Natural killer cell (primary cell): ENCODE data around the gene ZNF699. TPM values are rescaled to one million over a fixed set of nuclear protein-coding genes. Genes with fewer than 3 reads are reported as not detected.
A peak's percentile ranks its signal among the peaks of the same experiment; 100 is the strongest.
"Not testable (repeated sequence)": the region's sequence is repeated elsewhere in the genome, so short reads cannot be mapped to it uniquely, and the experiment has no call there.

Experiments used
- ATAC-seq, 3 donors: fragments of 150-1000 bp in 2 of 3; fragments of 200-7000 bp in 1 of 3; cut with Tn5 transposase; 1 replicate in 1 of 3; 2 replicates in 2 of 3; pipeline ENCODE4 v1.10.0; 2021; ENCODE audit warnings: mild to moderate bottlenecking in 2 of 3, moderate library complexity in 2 of 3
- DNase-seq, 2 donors: peaks; one replicate each; pipeline versions ENCODE4 v3.0.0 to v3.0.0-alpha.2; 2013 to 2021; ENCODE audit warnings: mixed read lengths in 1 of 2
- H3K27ac ChIP-seq: one replicate; pipeline ENCODE4 v1.5.1; 2013; ENCODE audit warnings: mild to moderate bottlenecking, low read length
- H3K27me3 ChIP-seq: one replicate; pipeline ENCODE4 v1.6.1; 2013; ENCODE audit warnings: low read length; ENCODE audit not compliant: control insufficient read depth, insufficient read depth
- H3K36me3 ChIP-seq: one replicate; pipeline ENCODE4 v1.6.1; 2013; ENCODE audit warnings: low read length; ENCODE audit not compliant: control insufficient read depth, insufficient read depth
- H3K4me1 ChIP-seq: one replicate; pipeline ENCODE4 v1.6.1; 2013; ENCODE audit warnings: low read length; ENCODE audit not compliant: control insufficient read depth, insufficient read depth
- H3K4me3 ChIP-seq: one replicate; pipeline ENCODE4 v1.5.1; 2013; ENCODE audit warnings: low read length
- H3K9me3 ChIP-seq: one replicate; pipeline ENCODE4 v1.6.1; 2013; ENCODE audit warnings: low read length; ENCODE audit not compliant: control insufficient read depth, insufficient read depth
- H3K27ac Mint-ChIP-seq, 2 donors: one replicate each; pipeline ENCODE4 v1.8.0; 2022; ENCODE audit warnings: mild to moderate bottlenecking in 2 of 2, mixed read lengths in 2 of 2, moderate library complexity in 1 of 2
- H3K27me3 Mint-ChIP-seq, 2 donors: one replicate each; pipeline ENCODE4 v1.8.0; 2022; ENCODE audit warnings: low read depth in 2 of 2, mixed read lengths in 2 of 2
- H3K36me3 Mint-ChIP-seq: one replicate; pipeline ENCODE4 v1.8.0; 2022; ENCODE audit warnings: mixed read lengths
- H3K4me1 Mint-ChIP-seq, 2 donors: one replicate each; pipeline ENCODE4 v1.8.0; 2022; ENCODE audit warnings: mixed read lengths in 2 of 2
- H3K4me3 Mint-ChIP-seq: one replicate; pipeline ENCODE4 v1.8.0; 2022; ENCODE audit warnings: mild to moderate bottlenecking, moderate library complexity, mixed read lengths
- H3K9me3 Mint-ChIP-seq, 2 donors: one replicate each; pipeline ENCODE4 v1.8.0; 2022; ENCODE audit warnings: mixed read lengths in 2 of 2
- WGBS: methylation state at CpG from one replicate; pipeline ENCODE4 v1.1.7; 2013; ENCODE audit warnings: missing lambda C conversion rate; ENCODE audit not compliant: insufficient coverage; 5-methylcytosine and 5-hydroxymethylcytosine counted together
- intact Hi-C: fragments of 100-400 bp; cut with micrococcal nuclease; formaldehyde crosslinking; loops from one replicate; pipeline ENCODE4 v1.14.2; 2022
- total RNA-seq, 4 donors: library from RNA; stranded (reverse); fragments of 120-200 nt in 1 of 4; gene quantifications; one replicate each; pipeline versions ENCODE4 v1.2.3 to v1.2.4, GENCODE V29; 2013 to 2022
- TF ChIP-seq, protein P1 (sequence below): fragments of 200-600 bp; IDR thresholded peaks from one replicate; pipeline ENCODE4 v1.8.0; 2022; ENCODE audit warnings: antibody characterized with exemption

ZNF699 gene
- total RNA-seq, 3 donors from 2014 or later (not counting 1 experiment from before 2014, with no cell fraction given) = 13.4 to 15.3 (median 15.2) TPM

DNA sequence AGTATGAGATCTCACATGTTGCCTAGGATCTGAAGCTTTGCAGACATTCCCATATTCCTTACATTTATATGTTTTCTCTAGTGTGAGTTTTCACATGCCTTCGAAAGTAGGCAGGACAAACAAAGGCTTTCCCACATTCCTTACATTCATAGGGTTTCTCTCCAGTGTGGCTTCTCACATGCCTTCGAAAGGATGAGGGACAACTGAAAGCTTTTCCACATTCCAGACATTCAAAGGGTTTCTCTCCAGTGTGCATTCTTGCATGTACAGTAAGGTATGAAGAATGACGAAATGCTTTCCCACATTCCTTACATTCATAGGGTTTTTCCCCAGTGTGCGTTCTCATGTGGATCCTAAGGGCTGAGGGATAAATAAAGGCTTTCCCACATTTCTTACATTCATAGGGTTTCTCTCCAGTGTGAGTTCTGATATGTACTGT, 14.2 kb downstream of the ZNF699 start:
- Histone ChIP-seq H3K27ac (no peak overlapping the region), H3K9me3 (peaks cover 59% of the 10 kb centered on the region), H3K36me3 (peaks cover 46% of the 10 kb centered on the region), H3K27me3 (no peaks in the 10 kb centered on the region), H3K4me1 (no peaks in the 10 kb centered on the region), H3K4me3 (no peak overlapping the region)
- Mint-ChIP-seq H3K9me3 (peaks cover 11 to 30% of the 10 kb centered on the region in 2 donors), H3K4me1 (peaks cover 0 to 5% of the 10 kb centered on the region in 2 donors), H3K27ac (no peak overlapping the region), H3K4me3 (no peak overlapping the region), H3K36me3 (peaks cover 79% of the 10 kb centered on the region), H3K27me3 (no peaks in the 10 kb centered on the region)
- ATAC-seq = no peak
- intact Hi-C loops = no loop called here
- 100% methylated on average over 2 of the region's 4 CpGs for WGBS
- TF ChIP-seq, protein P1, sequence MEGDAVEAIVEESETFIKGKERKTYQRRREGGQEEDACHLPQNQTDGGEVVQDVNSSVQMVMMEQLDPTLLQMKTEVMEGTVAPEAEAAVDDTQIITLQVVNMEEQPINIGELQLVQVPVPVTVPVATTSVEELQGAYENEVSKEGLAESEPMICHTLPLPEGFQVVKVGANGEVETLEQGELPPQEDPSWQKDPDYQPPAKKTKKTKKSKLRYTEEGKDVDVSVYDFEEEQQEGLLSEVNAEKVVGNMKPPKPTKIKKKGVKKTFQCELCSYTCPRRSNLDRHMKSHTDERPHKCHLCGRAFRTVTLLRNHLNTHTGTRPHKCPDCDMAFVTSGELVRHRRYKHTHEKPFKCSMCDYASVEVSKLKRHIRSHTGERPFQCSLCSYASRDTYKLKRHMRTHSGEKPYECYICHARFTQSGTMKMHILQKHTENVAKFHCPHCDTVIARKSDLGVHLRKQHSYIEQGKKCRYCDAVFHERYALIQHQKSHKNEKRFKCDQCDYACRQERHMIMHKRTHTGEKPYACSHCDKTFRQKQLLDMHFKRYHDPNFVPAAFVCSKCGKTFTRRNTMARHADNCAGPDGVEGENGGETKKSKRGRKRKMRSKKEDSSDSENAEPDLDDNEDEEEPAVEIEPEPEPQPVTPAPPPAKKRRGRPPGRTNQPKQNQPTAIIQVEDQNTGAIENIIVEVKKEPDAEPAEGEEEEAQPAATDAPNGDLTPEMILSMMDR = no peak
- no peak for DNase-seq

DNA sequence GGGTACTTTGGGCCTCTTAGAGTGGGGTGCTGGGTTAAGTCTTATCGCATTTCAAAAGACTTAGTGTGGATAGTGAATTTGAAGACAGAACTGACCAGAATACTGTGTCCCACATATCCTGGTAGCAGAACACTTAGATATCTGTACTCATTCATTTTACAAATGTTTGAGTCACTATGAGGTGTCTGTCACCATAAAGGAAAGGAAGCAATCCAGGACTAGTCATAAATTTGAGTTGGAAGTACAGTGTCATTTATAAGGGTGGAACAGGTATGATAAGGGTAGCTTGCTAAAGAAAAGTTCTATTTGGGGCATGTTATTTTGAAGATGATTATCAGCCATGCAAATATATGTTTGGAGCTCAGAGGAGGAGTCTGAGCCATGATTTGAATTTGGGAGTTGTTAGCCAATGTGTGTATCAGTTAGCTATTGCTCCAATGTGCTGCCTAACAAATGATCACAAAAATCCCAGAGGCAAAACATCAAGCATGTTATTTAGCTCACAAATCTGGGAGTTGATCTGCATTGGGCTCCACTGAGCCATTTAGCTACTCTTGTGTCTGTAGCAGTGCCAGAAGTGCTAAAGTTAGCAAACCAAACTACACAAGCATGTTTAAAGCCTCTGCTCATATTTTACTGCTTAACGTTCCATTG, 20.3 kb downstream of the ZNF699 start:
- Mint-ChIP-seq H3K27me3 (no peaks in the 10 kb centered on the region), H3K9me3 (peaks cover 14 to 27% of the 10 kb centered on the region in 2 donors), H3K4me3 (no peak overlapping the region), H3K36me3 (peaks cover 40% of the 10 kb centered on the region), H3K27ac (no peak overlapping the region), H3K4me1 (no peaks in the 10 kb centered on the region)
- H3K27me3 ChIP-seq = no peaks in the 10 kb centered on the region
- H3K27ac ChIP-seq = no peak overlapping the region
- intact Hi-C loops = no loop called here
- 95% methylated on average over 2 of the region's 2 CpGs for WGBS
- no peak overlapping the region for H3K4me3 ChIP-seq
- DNase-seq (no peak), ATAC-seq (no peak)
- no peaks in the 10 kb centered on the region for H3K36me3 ChIP-seq
- TF ChIP-seq, protein P1 = no peak
- no peaks in the 10 kb centered on the region for H3K4me1 ChIP-seq
- peaks cover 46% of the 10 kb centered on the region for H3K9me3 ChIP-seq

GRCh38 chr19:9283485-9283884, 26.2 kb downstream of the ZNF699 start:
- H3K4me3 ChIP-seq = peak overlapping the region; percentile 26
- H3K27ac ChIP-seq, ATAC-seq, H3K4me1 Mint-ChIP-seq, H3K36me3 ChIP-seq, H3K27ac Mint-ChIP-seq, H3K36me3 Mint-ChIP-seq, H3K27me3 ChIP-seq, H3K9me3 Mint-ChIP-seq, H3K4me1 ChIP-seq, intact Hi-C loops: not testable (repeated sequence)
- H3K4me3 Mint-ChIP-seq = peak overlapping the region; percentile 28
- peaks cover 23% of the 10 kb centered on the region for H3K9me3 ChIP-seq
- DNase-seq = peak; percentile 6 to 26
- peaks cover 11 to 19% of the 10 kb centered on the region in 2 donors for H3K27me3 Mint-ChIP-seq
- 22% methylated on average over 38 of the region's 38 CpGs for WGBS

DNA sequence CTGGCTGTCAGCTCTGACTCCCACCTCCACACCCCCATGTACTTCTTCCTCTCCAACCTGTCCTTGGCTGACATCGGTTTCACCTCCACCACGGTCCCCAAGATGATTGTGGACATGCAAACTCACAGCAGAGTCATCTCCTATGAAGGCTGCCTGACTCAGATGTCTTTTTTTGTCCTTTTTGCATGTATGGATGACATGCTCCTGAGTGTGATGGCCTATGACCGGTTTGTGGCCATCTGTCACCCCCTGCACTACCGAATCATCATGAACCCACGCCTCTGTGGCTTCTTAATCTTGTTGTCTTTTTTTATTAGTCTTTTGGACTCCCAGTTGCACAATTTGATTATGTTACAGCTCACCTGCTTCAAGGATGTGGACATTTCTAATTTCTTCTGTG, 58.4 kb downstream of the ZNF699 start:
- 82% methylated on average over 5 of the region's 5 CpGs for WGBS
- Mint-ChIP-seq H3K4me3 (no peak overlapping the region), H3K36me3 (no peaks in the 10 kb centered on the region), H3K4me1 (no peaks in the 10 kb centered on the region), H3K27ac (no peak overlapping the region), H3K9me3 (peaks cover 3% of the 10 kb centered on the region in 2 donors), H3K27me3 (peaks cover 12 to 37% of the 10 kb centered on the region in 2 donors)
- Histone ChIP-seq H3K27me3 (no peaks in the 10 kb centered on the region), H3K4me1 (no peaks in the 10 kb centered on the region), H3K4me3 (no peak overlapping the region), H3K27ac (no peak overlapping the region), H3K9me3 (no peaks in the 10 kb centered on the region), H3K36me3 (no peaks in the 10 kb centered on the region)
- no peak for DNase-seq
- TF ChIP-seq, protein P1 = no peak
- intact Hi-C loops = no loop called here
- ATAC-seq = no peak
